Right lung (tissue), 5 donors: ENCODE data around the gene TCN2. TPM values are rescaled to one million over a fixed set of nuclear protein-coding genes. Genes with fewer than 3 reads are reported as not detected.
A peak's percentile ranks its signal among the peaks of the same experiment; 100 is the strongest.
"Not testable (repeated sequence)": the region's sequence is repeated elsewhere in the genome, so short reads cannot be mapped to it uniquely, and the experiment has no call there.

Source experiments
- DNase-seq, 2 donors: peaks; one replicate each; pipeline ENCODE4 v3.0.0-alpha.2; 2013
- polyA plus RNA-seq, 5 donors: library from polyadenylated mRNA; unstranded; fragments of 120-200 nt; gene quantifications; one replicate each; pipeline versions ENCODE4 v1.2.1 to v1.2.3, GENCODE V29; 2013; ENCODE audit warnings: inconsistent platforms in 1 of 5, low replicate concordance in 1 of 5; ENCODE audit not compliant: insufficient read length in 5 of 5, insufficient read depth in 1 of 5

The TCN2 gene
- polyA plus RNA-seq, 5 donors = 21.9 to 41.0 (median 28.1) TPM

GRCh38 chr22:30643055-30643875 is 36.3 kb downstream of the TCN2 start:
- DNase-seq = no peak

DNA sequence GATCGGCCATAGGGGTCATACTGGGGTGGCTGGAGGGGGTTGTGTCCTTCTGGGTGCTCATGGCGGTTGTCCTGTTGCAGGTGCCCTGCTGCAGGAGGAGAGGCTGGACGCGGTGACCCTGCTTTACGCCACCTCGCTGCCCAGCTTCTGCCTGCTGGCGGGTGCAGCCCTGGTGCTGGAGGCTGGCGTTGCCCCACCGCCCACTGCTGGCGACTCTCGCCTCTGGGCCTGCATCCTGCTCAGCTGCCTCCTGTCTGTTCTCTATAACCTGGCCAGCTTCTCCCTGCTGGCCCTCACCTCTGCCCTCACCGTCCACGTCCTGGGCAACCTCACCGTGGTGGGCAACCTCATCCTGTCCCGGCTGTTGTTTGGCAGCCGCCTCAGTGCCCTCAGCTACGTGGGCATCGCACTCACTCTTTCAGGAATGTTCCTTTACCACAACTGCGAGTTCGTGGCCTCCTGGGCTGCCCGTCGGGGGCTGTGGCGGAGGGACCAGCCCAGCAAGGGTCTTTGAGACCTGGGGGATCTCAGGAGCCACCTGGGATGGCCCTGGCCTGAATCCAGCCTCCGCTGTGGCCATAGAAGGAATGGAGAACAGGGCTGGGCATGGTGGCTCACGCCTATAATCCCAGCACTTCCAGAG is 39.7 kb downstream of the TCN2 start:
- DNase-seq = no peak

- DNase-seq = no peak
Observed at GRCh38 chr22:30647536-30647935, 40.6 kb downstream of the TCN2 start.

- DNase-seq = no peak
Observed at GRCh38 chr22:30648825-30649224, 41.9 kb downstream of the TCN2 start.

GRCh38 chr22:30649430-30650007 is 42.5 kb downstream of the TCN2 start:
- DNase-seq = no peak

GRCh38 chr22:30650508-30651116 is 43.6 kb downstream of the TCN2 start:
- DNase-seq = no peak

GRCh38 chr22:30652852-30653251 is 45.9 kb downstream of the TCN2 start:
- DNase-seq = no peak

GRCh38 chr22:30654361-30654760 is 47.4 kb downstream of the TCN2 start:
- DNase-seq = no peak

- no peak for DNase-seq
Observed at GRCh38 chr22:30655532-30655931, 48.6 kb downstream of the TCN2 start.

DNA sequence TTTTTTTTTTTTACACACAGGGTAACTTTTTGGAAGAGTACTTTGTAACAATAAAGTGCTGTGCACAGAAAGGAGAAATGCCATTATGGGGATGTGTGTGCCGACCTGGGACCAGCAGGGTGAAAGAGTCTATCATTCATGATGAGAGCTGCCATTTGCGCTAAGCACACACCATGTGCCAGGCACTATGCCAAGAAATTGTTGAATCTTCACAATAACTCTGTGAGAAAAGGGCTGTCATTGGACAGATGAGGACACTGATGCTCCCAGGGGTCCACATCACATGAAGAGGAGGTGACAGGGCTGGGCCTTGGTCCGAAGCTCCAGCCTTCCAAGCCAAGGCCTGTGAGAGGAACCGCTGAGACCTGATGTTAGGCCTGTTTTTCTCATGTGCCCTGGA is 55.1 kb downstream of the TCN2 start:
- no peak for DNase-seq

DNA sequence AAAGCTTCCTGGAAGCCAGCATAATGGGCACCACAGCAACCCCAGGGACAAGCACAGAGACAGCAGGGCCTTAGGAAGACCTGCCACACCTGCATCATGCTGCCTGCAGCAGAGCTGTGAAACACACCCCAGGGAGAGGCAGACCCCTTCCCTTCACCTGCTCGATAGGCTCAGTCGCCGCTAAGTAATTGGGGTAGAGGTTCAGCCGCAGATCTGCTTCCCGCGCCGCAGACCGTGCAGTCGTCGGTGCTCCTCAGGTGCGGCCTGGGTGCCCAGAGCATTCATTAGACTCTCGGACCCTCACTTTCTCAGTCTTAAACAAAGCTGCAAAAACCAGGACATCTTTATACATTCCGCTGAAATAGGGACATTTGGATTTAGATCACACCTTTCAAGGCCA is 57.8 kb downstream of the TCN2 start:
- no peak for DNase-seq

DNA sequence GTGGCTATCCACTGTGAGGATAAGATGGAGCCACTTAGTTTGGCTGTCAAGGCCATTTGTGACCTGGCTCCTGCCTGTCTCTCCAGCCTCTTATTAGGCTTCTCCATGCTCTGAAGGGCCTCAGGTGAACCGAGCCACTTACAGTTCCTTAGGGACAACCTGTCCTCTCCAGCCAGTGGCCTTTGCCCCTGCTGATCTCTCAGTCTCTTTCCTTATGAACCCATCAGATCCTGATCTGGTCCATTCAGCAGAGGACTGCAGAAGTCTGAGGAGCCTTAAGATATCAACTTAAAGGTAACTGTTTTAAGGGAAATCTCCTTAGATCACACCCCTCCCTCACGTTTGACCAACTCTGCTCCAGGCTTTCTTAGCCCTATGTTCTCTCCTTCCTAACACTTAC is 58.3 kb downstream of the TCN2 start:
- DNase-seq = no peak

GRCh38 chr22:30665786-30666185 is 58.8 kb downstream of the TCN2 start:
- DNase-seq = no peak

DNA sequence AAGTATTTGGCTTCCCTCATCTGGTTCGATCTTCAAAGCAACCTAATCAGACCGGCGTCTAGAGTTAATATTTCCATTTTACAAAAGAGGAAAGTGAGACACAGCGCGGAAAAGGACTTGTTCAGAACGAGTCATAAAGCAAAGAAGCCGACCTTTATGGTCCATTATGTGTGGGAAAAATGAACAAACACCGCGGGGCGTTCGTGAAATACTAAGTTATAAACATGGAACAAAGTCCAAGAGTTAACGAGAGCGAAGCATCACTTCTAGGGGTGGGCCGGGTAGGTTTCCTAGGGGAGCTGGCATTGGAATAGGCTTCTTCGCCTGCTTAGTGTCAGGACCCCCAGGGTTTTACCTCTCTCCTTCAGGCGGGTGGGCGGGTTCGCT is 60.1 kb downstream of the TCN2 start:
- no peak for DNase-seq

- DNase-seq = peak; percentile 92
Observed at GRCh38 chr22:30667494-30668385, 60.8 kb downstream of the TCN2 start, which contains the start of gene DUSP18. DUSP18 (minus strand) TSS chr22:30667875; CDS start chr22:30664003, 3,872 bp downstream.

DNA sequence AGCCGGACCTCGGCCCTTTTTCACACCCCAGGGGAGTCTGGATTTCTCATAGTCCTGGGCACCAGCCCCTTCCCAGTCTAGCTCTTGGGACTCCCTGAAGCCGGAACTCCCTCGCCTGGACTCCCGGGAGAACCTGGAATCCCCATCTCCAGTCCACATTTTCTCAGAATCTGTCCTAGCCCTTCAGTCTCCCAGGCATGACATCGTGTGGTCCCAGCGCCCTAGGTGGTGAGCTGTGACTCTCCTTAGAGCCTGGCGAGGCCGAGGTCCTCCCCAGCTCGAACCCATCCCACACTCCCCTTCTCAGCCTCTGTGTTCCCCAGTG is 61.4 kb downstream of the TCN2 start:
- no peak for DNase-seq

DNA sequence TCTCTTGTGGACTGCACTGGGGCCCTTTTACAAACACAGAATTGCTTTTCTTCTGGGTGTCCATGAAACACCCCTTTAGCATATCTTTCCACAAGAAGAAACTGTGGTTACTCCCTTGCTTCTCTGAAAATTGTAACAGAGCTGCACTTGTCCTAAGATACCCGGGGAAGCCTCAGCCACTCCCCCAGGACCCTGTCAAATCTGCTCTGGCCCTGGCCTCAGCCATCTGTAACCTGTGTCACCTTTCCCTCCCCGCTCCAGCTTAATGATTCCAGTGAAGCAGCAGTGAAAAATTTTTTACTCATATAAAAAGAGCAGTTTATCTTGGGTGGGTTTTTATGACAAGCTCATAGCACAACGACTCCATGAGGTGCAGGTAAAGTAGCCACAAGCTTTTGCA is 64.1 kb downstream of the TCN2 start:
- no peak for DNase-seq

- no peak for DNase-seq
Observed at GRCh38 chr22:30673136-30673535, 66.2 kb downstream of the TCN2 start.

GRCh38 chr22:30674482-30674881 is 67.5 kb downstream of the TCN2 start:
- no peak for DNase-seq

DNA sequence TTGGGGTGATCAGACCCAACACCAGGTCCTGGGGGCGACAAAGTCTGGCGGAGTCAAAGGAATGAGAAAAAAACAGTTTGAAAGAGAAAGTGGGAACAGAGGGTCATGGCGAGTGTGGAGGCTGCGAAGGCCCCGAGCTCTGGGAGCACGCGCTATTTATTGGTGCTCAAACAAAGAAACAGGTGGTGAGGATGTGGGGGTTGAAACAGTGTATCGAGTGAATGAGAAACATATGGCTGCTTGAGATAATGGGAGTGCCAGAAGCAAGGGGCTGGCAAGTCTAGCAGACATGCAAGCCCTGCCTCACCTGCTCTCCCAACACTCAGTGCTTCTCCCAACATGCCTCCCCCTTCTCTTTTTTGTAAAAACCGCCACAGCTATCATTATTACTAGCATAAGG is 68.5 kb downstream of the TCN2 start:
- DNase-seq = no peak

GRCh38 chr22:30676565-30676964 is 69.6 kb downstream of the TCN2 start:
- DNase-seq = not testable (repeated sequence)
